ENCODE data around the gene SCAMP3.
"Not testable (repeated sequence)": the region's sequence is repeated elsewhere in the genome, so short reads cannot be mapped to it uniquely, and the experiment has no call there.

SCAMP3 gene

GRCh38 chr1:155254228-155254713, 7.9 kb downstream of the SCAMP3 start:
- no peak for DNase-seq

DNA sequence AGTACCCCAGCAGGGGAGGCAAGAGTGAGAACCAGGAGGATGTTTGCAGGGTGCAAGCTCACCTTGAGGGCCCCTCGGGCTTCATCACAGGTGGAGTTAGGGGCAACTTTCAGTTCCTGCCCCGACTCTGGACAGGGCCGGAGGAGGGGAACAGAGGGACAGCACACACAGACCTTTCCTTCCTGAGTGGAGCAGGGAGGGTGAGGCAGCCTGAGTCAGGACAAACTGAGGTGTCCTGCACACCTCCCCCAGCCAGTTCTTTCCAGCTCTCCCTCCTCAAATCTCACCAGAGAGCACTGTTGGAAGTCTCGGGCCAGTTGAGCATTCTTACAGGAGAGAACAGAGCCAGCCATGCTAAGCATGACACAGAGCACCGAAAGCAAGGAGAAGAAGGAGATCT, 8.4 kb downstream of the SCAMP3 start:
- DNase-seq = no peak

GRCh38 chr1:155253208-155253607, 9.0 kb downstream of the SCAMP3 start:
- no peak for DNase-seq

- no peak for DNase-seq
Observed at GRCh38 chr1:155251566-155251965, 10.6 kb downstream of the SCAMP3 start.

GRCh38 chr1:155250633-155251449, 11.3 kb downstream of the SCAMP3 start:
- DNase-seq = peak; percentile 89

DNA sequence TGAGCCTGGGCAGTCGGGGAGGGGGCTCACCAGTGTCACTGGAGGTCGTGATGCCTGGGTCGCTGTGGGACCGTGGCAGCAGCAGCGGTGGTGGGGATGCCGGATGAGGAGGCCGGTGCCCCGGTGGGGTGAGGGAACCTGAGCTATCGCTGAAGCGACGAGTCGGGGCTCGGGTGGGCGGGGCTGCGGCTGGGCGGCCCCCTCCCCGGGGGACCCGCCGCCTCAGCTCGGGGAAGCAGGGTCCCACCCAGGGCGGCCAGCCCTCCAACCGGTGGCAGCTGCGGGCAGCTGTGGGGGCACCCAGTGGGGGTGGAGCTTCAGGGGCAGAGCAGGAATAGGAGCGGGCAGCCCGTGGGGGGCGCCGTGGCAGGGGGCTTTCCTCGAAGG, 11.9 kb downstream of the SCAMP3 start:
- no peak for DNase-seq

DNA sequence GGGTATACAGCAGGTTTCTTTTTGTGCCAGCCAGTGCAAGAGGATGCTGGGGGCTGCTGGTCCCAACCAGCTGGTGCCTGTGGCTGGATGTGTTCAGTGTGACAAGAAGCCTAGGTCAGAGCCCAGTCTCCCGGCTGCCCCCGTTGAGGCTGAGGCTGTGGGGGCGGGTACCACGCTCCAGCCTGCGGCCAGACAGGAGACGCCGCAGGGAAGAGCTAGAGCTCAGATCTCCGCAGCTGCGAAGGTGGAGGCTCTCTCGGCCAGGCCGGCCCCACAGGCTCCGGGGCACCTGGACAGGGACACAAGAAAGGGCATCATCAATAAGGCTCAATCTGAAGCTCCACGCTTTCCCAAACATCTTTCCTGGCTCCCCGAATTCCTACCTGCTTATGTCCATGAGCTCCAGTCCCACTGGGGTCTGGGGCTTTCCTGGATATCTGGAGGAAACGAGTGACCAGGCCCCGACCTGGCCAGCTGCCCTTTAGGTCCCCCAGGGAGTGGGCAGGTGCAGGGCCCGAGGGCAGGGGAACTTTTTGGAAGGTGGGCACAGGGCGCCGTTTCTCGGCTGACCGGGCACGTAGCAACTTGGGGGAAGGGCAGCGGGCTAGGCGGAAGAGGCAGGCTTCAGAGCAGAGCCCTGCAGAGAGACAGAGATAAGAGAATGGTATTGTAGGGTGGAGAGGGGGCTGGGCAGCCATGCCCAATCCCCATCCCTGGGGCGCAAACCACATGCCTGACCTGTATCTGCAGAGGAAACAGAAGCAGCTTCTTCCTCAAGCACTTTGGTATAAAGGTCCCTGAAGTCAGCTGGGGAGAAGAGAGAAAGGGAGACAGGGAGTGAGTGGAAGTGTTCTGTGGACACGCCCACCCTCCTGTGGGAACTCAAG, 14.2 kb downstream of the SCAMP3 start:
- DNase-seq = no peak

- not testable (repeated sequence) for DNase-seq
Observed at GRCh38 chr1:155246796-155247195, 15.4 kb downstream of the SCAMP3 start.

GRCh38 chr1:155245163-155245524, 17.0 kb downstream of the SCAMP3 start:
- DNase-seq = no peak

GRCh38 chr1:155244368-155245162, 17.6 kb downstream of the SCAMP3 start:
- peak; percentile 99 for DNase-seq

DNA sequence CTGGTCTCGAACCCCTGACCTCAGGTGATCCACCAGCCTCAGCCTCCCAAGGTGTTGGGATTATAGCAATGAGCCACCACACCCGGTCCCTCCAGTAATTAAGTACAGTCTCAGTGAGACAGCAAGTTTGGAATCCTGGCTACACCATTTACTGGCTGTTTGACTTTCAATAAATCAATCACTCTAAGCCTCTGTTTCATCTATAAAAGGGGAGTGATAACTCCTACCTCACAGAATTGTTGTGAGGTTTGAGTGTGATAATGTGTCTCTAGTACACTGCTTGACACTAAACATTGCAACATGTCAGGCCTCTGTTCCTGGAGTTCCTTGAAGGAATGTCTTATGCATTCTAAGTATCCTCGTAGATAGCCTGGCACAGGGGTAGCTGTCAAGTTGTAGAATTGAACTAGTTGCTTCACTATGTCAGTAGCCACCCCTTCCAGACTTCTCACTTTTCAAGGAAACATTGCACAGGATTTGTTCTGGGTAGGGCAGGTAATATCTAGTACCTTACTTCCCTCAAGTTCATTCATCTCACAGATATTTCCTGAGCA, 19.3 kb downstream of the SCAMP3 start:
- no peak for DNase-seq

DNA sequence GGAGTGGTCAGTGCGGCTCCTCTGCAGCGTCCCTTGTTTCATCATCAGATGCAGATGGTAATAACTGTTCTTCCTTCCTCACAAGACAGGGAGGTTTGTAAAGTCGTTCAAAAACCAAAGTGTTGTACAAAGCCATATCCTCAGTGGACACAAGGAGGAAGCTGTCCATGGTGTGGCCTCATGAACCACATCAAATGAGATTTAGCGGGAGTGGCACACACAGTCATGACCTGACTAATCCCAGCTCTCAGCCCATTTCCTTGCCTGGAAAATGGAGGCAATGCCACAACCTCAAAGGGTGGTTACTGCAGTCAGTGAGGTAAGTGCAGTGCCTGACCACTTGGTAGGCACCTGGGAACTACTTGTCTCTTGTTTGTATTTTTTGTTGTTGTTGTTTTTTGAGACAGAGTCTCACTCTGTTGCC, 20.3 kb downstream of the SCAMP3 start:
- no peak for DNase-seq

DNA sequence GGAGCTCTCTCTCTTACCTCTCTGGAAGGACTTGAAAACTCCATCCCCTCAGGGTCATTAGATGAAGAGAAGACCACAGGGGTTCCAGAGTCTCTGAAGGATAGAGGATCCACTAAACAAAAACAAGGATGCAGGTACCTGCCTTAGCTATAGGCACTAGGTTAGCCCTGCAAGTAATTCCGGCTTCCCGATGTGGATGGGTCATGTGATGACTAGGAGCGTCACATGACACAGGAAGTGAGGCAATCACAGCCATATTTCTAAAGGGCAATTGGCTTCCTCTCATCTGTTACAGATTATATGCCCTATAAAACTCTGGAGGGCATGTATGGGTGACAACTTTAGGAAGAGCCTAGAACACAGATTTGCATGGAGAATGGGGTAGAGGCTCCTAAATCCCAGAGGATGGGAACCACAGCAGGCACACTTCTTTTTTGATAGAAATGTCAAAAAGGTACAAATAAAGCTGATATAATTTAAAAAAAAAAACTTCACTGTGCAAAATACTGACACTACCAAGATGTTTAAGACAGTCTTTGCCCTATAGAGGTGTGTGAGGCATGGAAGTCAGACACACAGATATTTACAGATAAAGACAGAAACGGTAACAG, 21.0 kb downstream of the SCAMP3 start:
- peak; percentile 76 for DNase-seq

DNA sequence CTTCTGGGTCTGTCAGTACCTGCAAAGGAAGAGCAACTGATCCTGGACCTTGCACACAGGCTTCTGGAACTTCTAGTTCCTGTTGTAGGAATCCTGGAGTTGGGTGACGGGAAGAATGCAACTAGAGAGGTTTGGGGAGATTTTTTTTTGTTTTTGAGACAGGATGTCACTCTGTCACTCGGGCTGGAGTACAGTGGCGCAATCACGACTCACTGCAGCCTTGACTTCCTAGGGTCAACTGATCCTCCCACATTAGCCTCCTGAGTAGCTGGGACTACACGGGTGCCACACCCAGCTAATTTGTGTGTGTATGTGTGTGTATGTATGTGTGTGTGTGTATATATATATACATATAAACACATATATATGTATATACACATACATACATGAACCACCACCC, 25.7 kb downstream of the SCAMP3 start:
- no peak for DNase-seq

DNA sequence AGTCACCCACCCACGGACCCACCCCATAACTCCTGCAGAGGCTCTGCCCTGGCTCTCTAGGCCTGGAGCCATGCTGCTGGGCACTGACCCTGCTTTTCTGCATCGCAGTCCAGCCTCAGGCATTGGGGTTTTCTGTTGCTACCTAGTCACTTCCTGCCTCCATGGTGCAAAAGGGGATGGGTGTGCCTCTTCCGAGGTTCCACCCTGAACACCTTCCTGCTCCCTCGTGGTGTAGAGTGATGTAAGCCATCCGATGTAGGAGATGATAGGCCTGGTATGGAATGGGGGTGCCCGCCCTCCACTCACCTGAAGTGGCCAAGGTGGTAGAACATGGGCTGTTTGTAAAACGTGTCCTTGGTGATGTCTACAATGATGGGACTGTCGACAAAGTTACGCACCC, 26.8 kb downstream of the SCAMP3 start:
- DNase-seq = not testable (repeated sequence)

DNA sequence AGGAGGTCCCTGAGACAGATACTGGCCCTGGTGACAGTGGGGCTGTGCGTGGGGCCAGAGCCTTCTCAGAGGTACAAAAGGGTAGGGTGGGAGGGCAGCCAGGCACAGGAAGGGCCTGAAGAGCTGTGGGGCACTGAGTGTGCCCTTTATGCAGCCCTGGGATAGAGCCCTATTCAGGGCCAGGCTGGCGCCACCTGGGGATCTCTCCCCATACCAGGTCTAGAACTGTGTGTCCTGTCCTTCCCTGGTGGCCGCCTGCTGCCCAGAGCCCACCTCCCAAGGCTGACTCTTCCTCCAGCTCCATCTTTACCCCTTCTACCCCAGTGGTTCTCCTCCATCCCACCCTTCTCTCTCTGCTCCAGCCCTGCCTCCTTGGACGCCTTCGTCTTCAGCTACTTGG, 28.7 kb downstream of the SCAMP3 start:
- not testable (repeated sequence) for DNase-seq

DNA sequence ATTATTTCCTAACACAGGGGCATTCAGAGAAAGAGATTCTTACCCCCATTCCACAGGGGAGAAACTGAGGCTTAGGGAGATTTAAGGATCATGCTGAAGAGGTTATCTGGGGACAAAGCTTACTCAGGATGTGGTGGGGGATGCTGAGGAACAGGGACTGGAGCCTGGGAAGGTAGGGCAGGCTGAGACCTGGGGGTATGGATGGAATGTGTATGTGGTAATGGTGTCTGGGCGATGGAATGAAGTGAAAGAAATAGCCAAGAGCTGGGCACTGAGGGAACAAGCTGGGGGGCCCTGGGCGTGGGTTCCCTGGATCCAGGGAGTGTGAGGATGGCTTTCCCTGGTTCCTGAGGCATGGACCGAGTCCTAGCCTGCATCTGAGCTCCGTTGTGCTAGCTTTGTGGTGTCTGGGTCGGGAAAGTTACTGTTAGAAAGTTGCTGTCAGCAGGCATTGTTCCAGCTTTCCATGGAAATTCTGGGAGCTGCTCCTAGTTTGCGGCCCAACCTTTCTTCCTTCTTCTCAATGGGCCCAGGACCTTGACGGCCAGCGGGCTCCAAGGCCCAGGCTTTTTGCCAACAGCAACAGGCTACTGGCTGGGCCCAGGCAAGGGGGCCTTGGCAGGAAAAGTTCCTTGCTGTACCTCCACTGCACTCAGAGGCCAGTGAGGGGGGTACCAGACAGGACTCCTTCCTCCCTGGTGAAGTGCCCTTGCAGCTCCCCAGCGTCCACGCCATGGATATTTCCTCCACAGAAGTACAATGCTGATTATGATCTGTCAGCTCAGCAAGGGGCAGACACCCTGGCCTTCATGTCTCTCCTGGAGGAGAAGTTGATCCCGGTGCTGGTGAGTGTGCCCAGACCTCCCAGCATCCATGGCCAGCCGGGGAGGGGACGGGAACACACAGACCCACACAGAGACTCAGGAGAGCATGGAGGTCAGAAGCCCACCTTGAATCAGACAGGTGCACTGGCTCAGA, 29.9 kb downstream of the SCAMP3 start:
- not testable (repeated sequence) for DNase-seq

GRCh38 chr1:155231302-155231701, 30.9 kb downstream of the SCAMP3 start:
- DNase-seq = not testable (repeated sequence)

DNA sequence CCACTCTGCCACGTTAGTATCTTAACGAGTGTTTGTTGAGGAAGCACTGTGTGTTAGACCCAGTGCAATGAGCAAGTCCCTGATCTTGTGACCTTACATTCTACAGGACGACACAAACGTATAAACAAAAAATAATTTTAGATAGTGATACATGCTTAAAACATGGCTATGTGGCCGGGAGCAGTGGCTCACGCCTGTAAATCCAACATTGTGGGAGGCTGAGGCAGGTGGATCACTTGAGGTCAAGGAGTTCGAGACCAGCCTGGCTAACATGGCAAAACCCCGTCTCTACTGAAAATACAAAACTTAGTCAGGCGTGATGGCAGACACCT, 34.1 kb downstream of the SCAMP3 start:
- no peak for DNase-seq

DNA sequence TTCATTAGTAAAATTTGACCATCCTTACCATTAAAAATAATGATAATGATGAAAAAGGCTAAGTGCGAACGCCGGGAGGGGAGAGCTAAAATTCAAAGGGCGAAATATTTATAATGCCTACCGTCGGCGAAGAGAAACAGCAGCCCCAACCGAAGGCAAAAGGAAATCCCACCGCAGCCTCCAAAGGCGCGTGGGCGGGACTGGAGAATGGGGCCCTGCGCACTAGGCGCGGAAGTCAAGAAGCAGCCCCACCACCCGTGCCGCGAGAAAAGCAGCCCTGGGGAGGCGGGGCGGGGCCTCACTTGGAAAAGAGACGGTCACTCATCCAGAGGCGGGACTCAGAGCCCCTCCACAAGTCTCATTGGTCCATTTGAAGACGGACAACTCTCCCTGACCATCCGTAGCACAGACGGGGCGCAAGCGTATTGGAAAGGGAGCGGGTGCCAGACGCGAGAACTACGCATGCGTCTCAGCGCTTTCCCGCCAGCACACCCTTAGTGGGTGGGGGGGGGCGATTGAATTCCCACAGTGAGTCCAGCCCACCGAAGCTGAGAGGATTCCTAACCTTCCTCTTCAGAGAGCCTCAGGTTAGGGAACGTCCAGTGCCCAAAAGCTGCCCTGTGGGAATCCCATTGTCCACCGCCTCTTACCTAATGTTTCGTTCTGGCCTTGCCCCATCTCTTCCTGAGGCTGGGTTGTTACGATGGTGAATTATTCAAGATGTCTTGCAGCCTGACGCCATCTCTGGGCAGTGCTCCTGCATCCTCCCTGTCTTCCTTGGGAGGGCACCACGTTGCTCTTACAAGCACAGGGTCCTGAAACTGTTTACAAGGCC, 34.7 kb downstream of the SCAMP3 start:
- DNase-seq = peak; percentile 99
